ENCODE results near the gene SH3PXD2A. TPM values are rescaled to one million over a fixed set of nuclear protein-coding genes. Genes with fewer than 3 reads are reported as not detected.

The SH3PXD2A gene
- total and polyA plus RNA-seq, 9 of the 15 experiments (the other 6 are each of a cell fraction or from before 2014, with no cell fraction given), result 0.41 to 9.3 (median 2.5) TPM

GRCh38 chr10:103762162-103762561 lies 93.2 kb downstream of the SH3PXD2A start:
- CTCF ChIA-PET (ENCODE audit: low intra/inter-chr PET ratio), result no interaction called here

More at GRCh38 chr10:103762162-103762561, 93.2 kb downstream of the SH3PXD2A start:
- intact Hi-C loops (cut with micrococcal nuclease), result no loop called here
- POLR2A ChIA-PET, result no interaction called here
- Histone ChIP-seq H3K4me2 (ENCODE audit: insufficient read depth, low read length) (no peak overlapping the region), H3K79me2 (ENCODE audit: control insufficient read depth, insufficient read depth, low read length) (no peaks in the 10 kb centered on the region), H3K27me3 (ENCODE audit: control insufficient read depth in 2 of 2, insufficient read depth in 2 of 2, low read length in 2 of 2) (peaks cover 0 to 12% of the 10 kb centered on the region in 2 experiments; a peak in 1 of 5 replicates), H3K9me1 (ENCODE audit: control insufficient read depth, insufficient read depth, low read length) (no peaks in the 10 kb centered on the region), H3K36me3 (ENCODE audit: control insufficient read depth, insufficient read depth, low read length) (no peaks in the 10 kb centered on the region), H3K4me3 (no peak overlapping the region), H2AFZ (ENCODE audit: low read depth, low read length) (no peak overlapping the region), H4K20me1 (replicated peaks; ENCODE audit: control insufficient read depth, insufficient read depth, low read length) (no peaks in the 10 kb centered on the region), H3K9ac (ENCODE audit: insufficient read depth in 1 of 2, low read depth in 2 of 2, low read length in 2 of 2) (no peak overlapping the region), H3K27ac (ENCODE audit: extremely low read depth, low read depth, low read length) (no peak overlapping the region), H3K9me3 (replicated peaks; ENCODE audit: control insufficient read depth, insufficient read depth, low read depth, low read length) (no peaks in the 10 kb centered on the region), H3K4me1 (replicated peaks in 1 of 2; ENCODE audit: control insufficient read depth in 2 of 2, insufficient read depth in 2 of 2, low read length in 2 of 2) (peaks cover 9 to 10% of the 10 kb centered on the region in 2 experiments; a peak in 4 of 5 replicates)
- no TSS peak for BruUV-seq (replicated peaks)
- FAIRE-seq (no peak), ATAC-seq (no peak), DNase-seq (ENCODE audit: extremely low read depth in 1 of 4, low spot score in 3 of 4) (no peak)
- TF ChIP-seq, protein P1, sequence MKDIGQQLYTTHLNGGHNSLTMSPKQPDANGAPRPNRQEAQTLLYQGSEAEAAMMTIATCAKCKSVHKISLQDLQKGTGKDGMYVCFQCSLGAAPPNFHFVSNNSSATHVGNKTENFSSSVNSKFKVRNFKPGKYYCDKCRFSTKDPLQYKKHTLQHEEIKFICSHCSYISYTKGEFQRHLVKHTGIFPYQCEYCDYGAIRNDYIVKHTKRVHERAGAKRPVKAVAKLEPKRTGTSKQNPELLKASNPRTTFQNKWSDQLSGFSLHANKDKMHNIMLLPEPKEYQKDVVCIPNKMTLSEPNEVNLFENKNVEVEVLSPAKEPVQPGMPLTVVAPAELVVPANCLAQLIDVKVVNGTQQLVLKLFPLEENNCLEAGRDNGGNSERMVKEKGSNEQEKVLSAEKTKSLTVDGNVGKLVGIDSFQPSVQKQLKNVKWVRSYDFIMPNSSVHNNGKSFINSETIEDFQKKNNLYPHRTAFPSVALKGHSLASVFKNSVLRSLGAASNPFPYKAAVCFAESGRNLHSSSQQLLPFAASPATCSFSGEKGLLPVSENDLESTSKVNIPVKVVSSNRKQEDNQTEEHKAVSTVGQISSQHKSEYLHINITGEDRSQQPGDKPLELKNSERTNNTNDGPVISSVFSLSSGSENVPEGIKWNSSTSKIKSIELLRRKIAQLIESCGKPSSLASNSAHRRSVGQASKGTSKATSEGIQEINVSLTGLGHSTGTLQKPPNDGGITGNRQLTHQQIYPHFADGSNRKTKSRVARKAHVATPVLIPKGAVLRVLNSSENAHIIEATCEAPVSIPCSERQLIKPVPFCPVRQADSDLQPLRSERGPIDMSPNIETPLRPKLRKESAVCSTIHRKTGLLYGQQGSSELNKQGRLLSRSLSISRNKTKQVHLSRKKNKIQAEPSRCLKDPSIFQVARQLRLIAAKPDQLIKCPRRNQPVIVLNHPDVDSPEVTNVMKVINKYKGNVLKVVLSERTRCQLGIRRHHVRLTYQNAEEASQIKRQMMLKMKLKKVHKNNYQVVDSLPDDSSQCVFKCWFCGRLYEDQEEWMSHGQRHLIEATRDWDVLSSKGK (CRISPR knock-in tag; IDR thresholded peaks at IDR 0.05), result no peak
- TF ChIP-seq TAL1 (IDR thresholded peaks at IDR 0.05), result no peak
- TF ChIP-seq HDAC8 (tag; IDR thresholded peaks at IDR 0.05), result no peak
- TF ChIP-seq, protein P2, sequence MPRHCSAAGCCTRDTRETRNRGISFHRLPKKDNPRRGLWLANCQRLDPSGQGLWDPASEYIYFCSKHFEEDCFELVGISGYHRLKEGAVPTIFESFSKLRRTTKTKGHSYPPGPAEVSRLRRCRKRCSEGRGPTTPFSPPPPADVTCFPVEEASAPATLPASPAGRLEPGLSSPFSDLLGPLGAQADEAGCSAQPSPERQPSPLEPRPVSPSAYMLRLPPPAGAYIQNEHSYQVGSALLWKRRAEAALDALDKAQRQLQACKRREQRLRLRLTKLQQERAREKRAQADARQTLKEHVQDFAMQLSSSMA (CRISPR knock-in tag; IDR thresholded peaks at IDR 0.05), result no peak
- TF ChIP-seq FOXJ2 (tag; IDR thresholded peaks at IDR 0.05), result no peak
- TF ChIP-seq KDM1A (IDR thresholded peaks at IDR 0.05), result no peak
- TF ChIP-seq SIN3A (IDR thresholded peaks at IDR 0.05; ENCODE audit: borderline replicate concordance in 2 of 2, control insufficient read depth in 1 of 2, low read depth in 2 of 2, low read length in 2 of 2), result no peak
- TF ChIP-seq DPF2 (IDR thresholded peaks at IDR 0.05), result no peak
- no peak for TF ChIP-seq MAFF (IDR thresholded peaks at IDR 0.05; ENCODE audit: low read length)
- no peak for TF ChIP-seq CGGBP1 (CRISPR knock-in tag; IDR thresholded peaks at IDR 0.05)
- no peak for TF ChIP-seq PML (IDR thresholded peaks at IDR 0.05; ENCODE audit: low read length)
- TF ChIP-seq, protein P3, sequence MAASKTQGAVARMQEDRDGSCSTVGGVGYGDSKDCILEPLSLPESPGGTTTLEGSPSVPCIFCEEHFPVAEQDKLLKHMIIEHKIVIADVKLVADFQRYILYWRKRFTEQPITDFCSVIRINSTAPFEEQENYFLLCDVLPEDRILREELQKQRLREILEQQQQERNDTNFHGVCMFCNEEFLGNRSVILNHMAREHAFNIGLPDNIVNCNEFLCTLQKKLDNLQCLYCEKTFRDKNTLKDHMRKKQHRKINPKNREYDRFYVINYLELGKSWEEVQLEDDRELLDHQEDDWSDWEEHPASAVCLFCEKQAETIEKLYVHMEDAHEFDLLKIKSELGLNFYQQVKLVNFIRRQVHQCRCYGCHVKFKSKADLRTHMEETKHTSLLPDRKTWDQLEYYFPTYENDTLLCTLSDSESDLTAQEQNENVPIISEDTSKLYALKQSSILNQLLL (CRISPR knock-in tag; IDR thresholded peaks at IDR 0.05; ENCODE audit: borderline replicate concordance), result no peak
- TF ChIP-seq NR3C1 (CRISPR knock-in tag; IDR thresholded peaks at IDR 0.05), result no peak
- no peak for TF ChIP-seq SMARCB1 (IDR thresholded peaks at IDR 0.05; ENCODE audit: insufficient read length, low read depth)
- TF ChIP-seq ZBTB7A (IDR thresholded peaks at IDR 0.05; ENCODE audit: borderline replicate concordance, control insufficient read depth, low read depth, low read length), result no peak
- no peak for TF ChIP-seq CHCHD3 (CRISPR knock-in tag; IDR thresholded peaks at IDR 0.05)
- no peak for TF ChIP-seq MEF2A (IDR thresholded peaks at IDR 0.05; ENCODE audit: control insufficient read depth, low read depth, low read length)
- in situ Hi-C loops (cut with MboI), result no loop called here
- no CpG with 5 or more reads among the region's 4 CpGs for WGBS (ENCODE audit: insufficient coverage, low coverage, missing lambda C conversion rate)

Data from K562 (cell line).